GM18861 (cell line): ENCODE measurements around the gene UNC13C.
"Not testable (repeated sequence)": the region's sequence is repeated elsewhere in the genome, so short reads cannot be mapped to it uniquely, and the experiment has no call there.

ENCODE experiments used
- ATAC-seq: cut with Tn5 transposase; IDR thresholded peaks from one replicate; pipeline ENCODE4 v1.9.1; 2021; ENCODE audit not compliant: unreplicated experiment

UNC13C gene

DNA sequence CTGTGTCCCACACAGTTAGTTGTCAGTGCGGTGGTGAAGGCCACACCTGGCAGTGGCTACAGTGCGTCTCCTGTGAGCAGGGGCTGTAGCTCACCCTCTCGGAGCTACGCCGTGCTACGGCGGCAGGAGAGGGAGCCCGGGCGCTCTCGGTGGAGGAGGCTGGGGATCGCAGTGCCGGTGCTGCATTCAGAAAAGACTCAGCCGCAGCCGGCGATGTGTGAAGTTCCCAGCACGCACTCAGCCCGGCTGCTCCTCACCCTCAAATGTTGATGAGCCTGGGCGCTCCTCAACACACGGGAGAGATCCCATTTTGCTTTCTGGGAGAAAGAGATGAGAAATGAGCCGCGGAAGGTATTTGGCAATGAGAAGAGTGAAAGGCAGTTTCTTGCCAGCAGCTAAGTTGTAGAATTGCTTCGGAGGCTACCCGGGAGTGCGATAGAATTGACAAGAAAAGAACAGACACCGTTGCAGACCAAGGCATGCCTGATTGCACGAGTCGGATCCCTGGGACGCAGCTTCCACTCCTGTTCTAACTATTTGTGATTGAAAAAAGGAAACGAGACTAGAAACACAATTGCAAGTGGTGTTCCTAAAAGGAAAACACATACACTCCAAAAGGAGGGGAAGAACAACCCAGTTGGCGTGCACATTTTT, at the start of gene UNC13C:
UNC13C (plus strand) TSS at position 189 of the 654 bp plus-strand sequence. CDS start 34,463 bp downstream, outside the sequence.
- no peak for ATAC-seq

DNA sequence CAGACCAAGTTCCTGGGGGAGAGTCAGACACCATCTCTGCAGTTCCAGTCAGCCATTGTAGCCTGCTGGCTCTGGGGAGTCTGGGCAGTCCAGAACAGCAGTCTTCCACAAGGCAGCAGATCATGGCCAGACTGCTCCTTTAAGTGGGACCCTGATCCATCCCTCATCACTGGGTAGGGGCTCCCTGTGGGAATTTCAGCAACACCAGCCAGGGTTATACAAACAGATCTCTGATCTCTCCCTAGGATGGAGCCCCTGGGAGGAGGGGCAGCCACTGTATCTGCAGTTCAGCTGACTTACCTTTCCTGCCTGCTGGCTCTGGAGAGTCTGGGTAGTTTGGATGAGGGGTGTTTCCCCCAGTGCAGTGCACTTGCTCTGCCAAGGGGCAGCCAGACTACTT, 42.1 kb upstream of the UNC13C start:
- ATAC-seq: no peak

DNA sequence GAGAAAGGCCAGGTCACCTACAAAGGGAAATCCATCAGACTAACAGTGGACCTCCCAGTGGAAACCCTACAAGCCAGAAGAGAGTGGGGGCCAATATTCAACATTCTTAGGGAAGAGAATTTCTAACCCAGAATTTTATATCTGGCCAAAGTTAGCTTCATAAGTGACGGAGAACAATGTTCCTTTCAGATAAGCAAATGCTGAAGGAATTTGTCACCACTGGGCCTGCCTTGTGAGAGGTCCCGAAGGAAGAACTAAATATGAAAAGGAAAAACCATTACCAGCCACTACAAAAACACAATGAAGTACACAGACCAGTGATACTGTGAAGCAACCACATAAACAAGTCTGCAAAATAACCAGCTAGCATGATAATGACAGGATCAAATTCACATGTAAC, 40.6 kb upstream of the UNC13C start:
- ATAC-seq: not testable (repeated sequence)

DNA sequence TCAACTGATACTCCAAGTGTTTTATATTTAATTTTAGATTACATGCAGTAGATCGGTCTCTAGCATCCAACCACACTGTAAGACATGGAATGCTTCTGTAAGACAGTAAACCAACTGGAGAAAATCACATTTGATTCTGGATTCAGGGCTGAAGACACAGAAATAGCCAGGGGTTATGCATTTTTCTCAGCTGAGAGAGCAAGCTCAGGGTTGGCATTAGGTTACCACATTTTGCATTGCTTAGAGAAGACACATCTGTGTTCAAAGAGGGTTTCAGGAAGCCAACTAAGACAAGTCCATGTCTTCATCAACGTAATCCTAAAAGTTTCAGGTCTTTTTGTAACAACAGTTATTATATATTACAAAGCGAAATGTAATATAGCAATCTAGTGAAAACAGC, 27.7 kb upstream of the UNC13C start:
- ATAC-seq: no peak

DNA sequence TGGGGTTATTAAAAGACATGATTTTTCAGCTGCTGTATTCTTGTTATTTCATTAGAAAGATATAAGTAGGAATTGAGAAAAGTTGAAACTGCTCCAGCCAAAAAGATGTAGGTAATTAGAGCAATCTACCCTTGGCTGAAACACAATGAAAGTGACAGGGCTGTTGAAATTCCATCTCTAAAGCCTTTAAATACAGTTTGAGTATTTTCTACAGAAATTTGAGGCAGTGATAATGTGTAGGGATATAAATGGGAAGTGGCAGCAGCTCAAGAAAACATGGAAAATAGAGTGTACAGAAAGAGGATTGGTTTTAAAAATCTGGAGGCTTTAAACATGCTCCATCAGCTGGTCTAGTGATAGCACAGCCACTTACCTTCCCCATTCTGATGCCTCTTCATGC, 22.8 kb upstream of the UNC13C start:
- no peak for ATAC-seq

DNA sequence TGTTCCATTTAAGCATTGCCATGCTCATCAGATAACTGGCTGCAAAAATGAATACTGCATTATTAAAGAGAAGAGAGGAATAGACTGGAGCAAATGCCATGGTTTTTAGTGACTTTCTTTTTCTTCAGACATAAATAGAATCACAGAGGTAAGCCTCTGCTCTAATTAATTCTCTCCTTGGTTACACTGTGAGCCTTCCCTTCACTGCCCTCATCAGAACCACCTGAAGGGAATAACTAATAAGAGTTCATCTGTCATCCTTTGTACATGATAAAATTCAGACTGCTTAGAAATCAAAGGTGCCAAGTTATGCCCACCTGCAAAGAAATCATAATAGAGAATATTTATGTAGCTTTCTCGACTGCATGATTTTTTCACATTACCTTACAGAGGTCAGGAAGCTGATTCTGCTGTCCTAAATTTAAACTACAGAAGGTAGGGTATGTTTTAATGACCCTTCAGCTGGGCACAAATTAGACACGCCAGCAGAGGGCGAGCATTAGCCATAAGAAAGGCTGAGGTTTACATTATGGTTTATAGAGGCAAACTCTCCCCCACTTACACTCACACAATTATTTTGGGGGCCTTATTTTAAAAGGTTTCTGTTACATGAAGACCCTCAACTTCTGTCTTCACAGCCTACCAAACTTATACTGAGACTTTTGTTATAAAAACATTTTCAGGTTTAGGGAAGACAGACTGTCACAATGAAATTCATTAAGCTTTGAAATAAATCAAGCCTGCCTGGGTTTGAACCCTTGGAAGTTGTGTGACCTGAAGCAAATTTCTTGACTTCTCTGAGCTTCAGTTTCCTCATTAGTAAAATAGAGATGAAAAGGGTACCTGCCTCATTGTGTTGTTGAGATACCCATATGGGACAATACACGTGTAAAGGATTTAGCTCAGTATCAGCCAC, 15.3 kb upstream of the UNC13C start:
- ATAC-seq: no peak

DNA sequence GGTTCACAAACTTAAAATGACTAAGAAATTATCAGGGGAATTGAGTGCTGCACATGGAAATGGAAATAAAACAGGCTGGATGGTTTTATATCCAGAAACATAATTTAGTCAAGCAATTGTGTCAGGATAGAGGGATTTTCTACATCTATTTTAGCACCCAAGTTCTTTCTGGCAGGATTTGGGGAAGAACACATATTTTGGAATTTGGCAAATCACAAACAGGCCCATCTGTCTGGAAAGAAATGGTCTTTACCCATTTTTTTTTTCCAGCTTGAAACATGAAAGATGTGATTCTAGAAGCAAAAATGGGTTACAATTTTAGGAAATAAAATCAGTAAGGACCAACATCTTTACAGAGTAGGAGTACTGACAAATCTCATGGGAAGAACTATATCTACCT, 14.4 kb upstream of the UNC13C start:
- no peak for ATAC-seq

DNA sequence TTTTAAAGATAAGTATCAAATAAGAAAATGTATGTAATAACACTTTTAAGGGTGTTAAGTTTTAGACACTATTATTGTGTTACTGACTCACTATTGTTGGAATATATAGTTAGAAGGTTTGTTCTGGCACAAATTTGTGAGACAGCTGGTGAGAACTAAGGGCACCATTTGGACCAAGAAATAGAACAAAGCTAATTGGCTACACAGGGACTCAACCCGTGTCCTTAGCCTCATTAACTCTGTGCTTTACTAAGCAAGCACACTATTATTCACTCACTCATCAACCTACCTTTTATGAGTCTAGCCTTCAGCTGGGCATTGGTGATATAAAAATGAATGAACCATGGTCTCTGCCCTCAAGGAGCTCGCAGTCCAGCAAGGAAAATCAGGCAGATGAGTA, 4.1 kb upstream of the UNC13C start:
- no peak for ATAC-seq

DNA sequence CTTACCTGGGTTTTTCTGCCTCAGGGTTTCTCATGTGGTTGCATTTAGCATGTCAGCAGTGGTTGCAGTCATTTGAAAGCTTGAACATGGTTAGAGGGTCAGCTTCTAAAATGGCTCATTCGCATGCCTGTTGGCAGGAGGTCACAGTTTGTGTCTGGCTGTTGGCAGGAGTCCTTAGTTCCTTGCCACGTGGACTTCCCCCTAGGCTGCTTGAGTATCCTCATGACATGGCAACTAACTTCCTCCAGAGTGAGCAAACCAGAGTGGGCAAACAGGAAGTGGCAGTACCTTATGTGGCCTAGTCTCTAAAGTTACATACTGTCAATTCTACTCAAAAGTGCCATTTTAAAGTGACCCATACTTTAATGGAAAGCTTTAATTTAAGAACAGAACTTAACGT, 3.4 kb upstream of the UNC13C start:
- ATAC-seq: no peak

DNA sequence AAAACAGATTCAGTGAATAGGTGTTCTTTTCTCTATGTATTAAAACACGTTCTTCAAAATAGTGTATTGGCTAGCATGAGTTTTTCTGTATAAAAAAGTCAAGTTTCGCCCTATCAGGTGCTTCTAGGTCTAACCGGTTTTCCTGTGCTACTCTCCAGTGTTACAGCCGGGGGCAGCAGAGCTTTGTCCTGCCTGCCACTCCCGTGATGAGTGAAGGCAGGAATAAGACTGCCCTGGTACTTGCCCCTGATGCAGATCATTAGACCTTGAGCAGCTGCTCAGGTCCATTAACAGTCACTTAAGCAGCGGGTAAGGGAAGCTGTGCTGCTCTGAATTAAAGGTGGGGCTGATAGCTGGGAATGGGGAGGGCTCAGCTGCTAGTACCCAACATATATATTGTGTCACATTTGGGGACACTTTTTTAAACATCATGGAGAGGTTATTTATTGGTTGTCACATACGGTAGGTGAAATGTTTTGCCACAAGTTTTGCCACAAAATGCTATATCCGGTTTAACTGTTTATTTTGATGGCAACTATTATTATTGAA, 1.3 kb upstream of the UNC13C start:
- ATAC-seq: no peak

DNA sequence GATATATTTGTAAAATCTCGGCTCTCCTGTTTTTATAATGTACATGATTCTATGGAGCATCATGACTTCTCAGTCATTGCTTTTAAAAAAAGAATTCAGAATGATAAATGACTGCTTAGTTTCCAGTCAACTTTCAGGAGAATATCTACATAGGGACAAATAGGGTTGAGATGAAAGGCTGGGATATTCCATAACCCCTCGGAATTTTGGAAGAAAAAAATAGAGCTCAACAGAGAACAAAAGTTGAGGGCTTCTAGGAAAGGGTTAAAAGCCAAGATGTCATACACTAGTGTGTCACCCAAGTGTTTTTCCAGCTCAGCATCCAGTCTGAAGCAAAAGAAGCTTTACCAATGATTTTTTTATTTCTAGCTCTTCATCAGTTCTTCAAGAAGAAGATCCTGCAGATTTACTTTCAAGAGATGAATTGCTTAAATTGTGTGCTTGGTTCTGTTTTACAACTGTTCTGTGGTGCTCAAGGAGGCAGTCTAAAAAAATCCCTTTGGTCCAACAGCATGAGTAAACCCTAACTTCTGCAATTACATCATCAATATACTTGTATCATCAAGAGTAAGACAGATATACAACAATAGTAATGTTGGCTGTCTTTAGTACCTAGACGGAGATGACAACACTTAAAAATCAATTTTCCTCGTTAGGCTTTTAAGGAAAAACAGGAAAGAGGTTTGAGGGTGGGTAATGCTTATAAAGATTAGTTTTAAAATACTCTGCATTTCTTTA, 979 bp downstream of the UNC13C start:
- no peak for ATAC-seq

DNA sequence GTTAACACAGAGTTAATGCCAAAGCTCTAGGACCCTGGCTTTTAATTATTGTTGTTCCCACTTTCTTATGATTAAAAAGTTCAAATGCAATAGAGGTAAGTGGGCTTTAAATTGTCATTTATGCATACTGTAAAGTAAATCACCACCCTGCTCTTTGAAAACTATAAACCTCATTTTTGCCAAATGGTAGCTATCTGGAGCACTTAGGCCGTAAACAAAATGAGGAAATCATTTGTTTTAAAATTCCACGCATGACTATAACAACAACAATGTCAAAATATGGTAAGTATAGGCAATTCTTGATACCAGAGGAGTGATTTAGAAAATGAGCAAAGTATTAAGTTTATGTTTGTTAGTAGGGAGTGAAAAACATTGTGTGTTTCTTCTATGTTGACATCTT, 1.8 kb downstream of the UNC13C start:
- no peak for ATAC-seq

DNA sequence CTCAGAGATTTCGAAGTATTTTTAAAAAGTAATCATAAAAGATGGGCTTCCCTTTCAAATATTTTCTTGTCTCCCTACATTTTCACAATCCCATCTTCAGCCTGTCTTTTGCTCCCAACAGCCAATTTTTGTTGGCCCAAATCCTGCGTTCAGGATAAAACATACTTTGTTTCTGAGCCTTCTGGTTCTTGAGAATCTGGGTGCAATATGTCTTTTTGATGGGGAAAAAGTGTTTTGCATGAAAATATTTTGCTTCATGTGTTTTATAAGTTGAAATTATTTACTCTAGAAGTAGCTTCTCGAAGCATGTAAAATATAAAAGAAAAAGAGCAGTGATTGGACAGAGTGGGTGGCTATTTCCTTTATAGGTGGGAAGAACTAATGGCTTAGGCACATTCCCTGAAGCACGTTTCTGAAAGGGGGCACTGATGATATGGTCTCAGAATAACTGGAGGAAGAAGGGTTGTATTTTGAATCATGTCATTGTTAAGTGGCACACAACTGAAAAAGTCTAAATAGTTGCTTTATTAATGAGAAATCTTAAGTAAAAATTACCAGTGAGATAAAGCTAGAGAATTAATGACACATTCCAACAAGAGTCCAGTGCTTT, 3.9 kb downstream of the UNC13C start:
- no peak for ATAC-seq

DNA sequence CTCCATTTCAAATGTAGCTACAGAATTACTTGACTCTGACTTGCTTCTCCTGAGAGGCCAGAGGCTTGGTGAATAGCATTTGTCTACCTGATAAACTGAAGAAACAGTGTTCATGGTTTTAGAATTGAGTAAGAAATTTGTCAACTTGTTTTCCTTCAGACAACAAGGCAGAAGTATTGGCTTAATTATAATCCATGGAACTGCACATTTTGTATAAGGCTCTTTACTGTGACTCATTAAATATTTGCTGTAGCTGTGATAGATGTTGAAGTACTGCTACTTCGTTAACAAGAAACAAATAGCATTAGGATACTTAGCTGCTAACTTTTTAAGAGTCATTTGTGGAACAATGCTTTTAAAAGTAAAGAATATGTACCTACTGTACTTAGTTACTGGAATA, 4.6 kb downstream of the UNC13C start:
- no peak for ATAC-seq

DNA sequence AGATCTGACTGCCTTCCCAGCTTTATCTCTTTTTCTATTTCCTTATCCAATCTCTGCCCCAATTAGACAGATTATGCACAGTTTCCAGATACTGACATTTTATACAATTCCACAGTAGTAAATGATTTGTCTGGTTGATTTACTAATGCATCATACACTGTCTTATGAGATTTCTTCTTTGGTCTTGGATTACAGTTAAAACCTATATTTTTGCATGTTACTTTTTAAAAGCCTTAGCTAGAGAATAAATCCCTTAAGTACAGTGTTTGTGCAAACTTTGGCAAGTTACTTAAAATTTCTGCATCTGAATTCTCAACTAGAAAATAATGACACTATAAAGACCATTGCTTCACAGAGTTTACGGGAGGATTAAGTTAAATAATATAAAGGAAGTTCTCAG, 6.0 kb downstream of the UNC13C start:
- no peak for ATAC-seq

DNA sequence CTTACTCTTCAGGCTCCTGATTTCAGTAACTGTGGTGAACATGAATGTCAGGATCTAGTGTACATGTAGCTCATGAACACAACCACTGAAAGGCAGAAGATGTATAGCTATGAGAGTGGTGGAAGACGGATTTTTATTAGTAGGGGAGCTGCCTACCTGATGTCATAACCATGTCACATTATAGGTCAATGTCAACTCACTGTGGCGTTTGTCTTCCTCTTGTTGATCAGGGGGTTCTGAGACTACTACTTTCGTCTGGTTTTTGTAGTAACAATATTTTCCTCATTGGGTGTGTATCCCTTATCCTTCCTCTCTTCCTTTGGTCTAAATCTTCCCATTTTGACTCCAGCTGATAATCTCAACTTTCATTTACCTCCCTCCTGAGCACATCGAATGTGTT, 7.3 kb downstream of the UNC13C start:
- no peak for ATAC-seq

DNA sequence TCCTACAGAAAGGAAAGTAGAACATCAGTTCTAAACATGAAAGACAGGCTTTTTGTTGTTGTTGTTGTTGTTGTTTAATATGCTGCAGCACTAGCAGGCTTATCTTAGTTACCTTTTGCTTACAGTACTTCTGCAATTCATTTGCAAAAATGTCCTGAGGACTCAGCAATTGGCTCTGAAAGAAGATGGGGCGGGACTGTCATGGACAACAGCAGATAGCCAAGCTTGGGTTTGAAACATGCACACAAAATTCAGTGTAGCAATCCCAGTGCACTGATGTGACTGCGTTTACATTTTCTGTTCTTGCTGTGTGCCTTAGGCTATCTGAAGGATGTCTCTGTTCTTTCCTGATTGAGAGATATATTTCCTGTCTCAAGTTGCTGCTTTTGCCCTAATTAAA, 9.2 kb downstream of the UNC13C start:
- no peak for ATAC-seq

DNA sequence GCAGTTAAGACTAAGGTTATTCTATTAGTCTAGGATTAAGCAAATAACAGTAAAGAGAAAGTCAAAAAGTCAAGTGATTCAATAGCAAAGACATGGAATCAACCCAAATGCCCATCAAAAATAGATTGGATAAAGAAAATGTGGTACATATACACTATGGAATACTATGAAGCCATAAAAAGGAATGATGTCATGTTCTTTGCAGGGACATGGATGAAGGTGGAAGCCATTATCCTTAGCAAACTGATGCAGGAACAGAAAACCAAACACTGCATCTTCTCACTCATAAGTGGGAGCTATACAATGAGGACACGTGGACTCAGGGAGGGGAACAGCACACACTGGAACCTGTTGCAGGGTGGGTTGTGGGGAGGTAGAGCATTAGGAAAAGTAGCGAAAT, 29.0 kb downstream of the UNC13C start:
- no peak for ATAC-seq

DNA sequence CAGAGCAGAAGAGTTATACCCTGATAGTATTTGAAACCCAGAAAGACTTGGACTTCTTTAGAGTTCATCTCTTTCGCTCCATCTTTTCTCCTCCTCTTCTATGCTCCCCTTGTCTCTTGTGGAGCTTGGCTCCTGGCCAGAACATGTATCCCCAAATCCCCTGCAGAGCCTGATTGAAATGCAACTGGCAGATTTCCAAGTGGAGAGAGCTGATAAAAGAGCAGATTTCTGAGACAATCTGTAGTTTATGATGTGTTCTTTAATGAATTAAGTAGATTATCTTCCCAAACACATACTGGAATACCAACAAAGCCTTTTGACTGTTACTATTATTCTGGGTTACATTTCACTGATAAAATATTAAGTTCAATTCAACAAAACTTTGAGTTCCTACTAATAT, 33.4 kb downstream of the UNC13C start:
- ATAC-seq: no peak

DNA sequence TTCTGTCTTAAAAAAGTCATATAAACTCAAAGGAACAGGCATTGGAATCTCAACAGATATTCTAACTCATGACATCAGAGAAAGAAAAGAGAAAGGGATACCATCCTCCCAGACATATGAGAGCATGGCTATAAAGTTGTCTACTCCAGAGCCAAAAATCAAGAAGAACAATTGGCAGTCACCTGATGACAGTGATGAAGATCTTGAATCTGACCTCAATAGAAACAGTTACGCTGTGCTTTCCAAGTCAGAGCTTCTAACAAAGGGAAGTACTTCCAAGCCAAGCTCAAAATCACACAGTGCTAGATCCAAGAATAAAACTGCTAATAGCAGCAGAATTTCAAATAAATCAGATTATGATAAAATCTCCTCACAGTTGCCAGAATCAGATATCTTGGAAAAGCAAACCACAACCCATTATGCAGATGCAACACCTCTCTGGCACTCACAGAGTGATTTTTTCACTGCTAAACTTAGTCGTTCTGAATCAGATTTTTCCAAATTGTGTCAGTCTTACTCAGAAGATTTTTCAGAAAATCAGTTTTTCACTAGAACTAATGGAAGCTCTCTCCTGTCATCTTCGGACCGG, 35.9 kb downstream of the UNC13C start:
- ATAC-seq: no peak

DNA sequence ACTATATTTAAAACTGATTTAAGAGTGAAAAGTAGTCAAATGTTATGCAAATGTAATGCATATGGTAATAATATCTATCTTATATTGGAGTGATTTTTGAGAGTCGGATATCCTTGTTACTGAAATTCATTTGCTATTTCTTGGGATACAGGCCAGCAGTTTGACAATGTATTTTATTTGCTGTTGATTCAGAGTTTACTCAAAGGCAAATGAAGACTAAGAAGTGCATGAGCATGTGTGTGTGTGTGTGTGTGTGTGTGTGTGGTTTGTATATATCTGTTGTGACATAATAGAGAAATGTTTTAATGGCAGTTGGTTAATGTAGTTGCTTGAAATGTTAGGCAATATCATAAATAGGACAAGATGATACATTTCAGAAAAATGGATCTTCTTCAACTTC, 39.0 kb downstream of the UNC13C start:
- no peak for ATAC-seq
